Aorta (tissue), 5 donors: ENCODE measurements around the gene SATL1. TPM values are rescaled to one million over a fixed set of nuclear protein-coding genes. Genes with fewer than 3 reads are reported as not detected.
"Not testable (repeated sequence)": the region's sequence is repeated elsewhere in the genome, so short reads cannot be mapped to it uniquely, and the experiment has no call there.

Experiments
- ATAC-seq: fragments of 200-7000 bp; cut with Tn5 transposase; one replicate; pipeline ENCODE4 v1.9.1; 2022; ENCODE audit warnings: moderate library complexity; ENCODE audit not compliant: low FRiP score
- DNase-seq, 2 donors: peaks; one replicate each; pipeline ENCODE4 v3.0.0-alpha.2; 2020
- H3K27ac ChIP-seq, 2 donors: one replicate each; pipeline ENCODE4 v1.5.1; 2013; ENCODE audit warnings: low read length in 2 of 2, mild to moderate bottlenecking in 2 of 2, moderate library complexity in 2 of 2, control low read depth in 1 of 2, inconsistent platforms in 1 of 2, low read depth in 1 of 2
- H3K27me3 ChIP-seq, 2 donors: one replicate each; pipeline ENCODE4 v1.6.1; 2013; ENCODE audit warnings: control low read depth in 1 of 2, low read length in 1 of 2, mild to moderate bottlenecking in 1 of 2, moderate library complexity in 1 of 2; ENCODE audit not compliant: insufficient read depth in 2 of 2, control insufficient read depth in 1 of 2
- H3K36me3 ChIP-seq, 2 donors: one replicate each; pipeline ENCODE4 v1.6.1; 2013; ENCODE audit warnings: control low read depth in 1 of 2, low read length in 1 of 2, mild to moderate bottlenecking in 1 of 2; ENCODE audit not compliant: insufficient read depth in 2 of 2, control insufficient read depth in 1 of 2
- H3K4me1 ChIP-seq, 2 donors: one replicate each; pipeline ENCODE4 v1.6.1; 2013; ENCODE audit warnings: low read length in 2 of 2, control low read depth in 1 of 2, mild to moderate bottlenecking in 1 of 2, moderate library complexity in 1 of 2; ENCODE audit not compliant: insufficient read depth in 2 of 2, control insufficient read depth in 1 of 2
- H3K4me3 ChIP-seq, 2 donors: one replicate each; pipeline ENCODE4 v1.5.1; 2013; ENCODE audit warnings: low read length in 2 of 2, control low read depth in 1 of 2, mild to moderate bottlenecking in 1 of 2
- H3K9me3 ChIP-seq: one replicate; pipeline ENCODE4 v1.6.1; 2013; ENCODE audit warnings: mild to moderate bottlenecking, low read length; ENCODE audit not compliant: control insufficient read depth
- WGBS, 2 donors: extraction: QIAGEN DNeasy Blood & Tissue Kit; methylation state at CpG; one replicate each; pipeline ENCODE4 v1.1.7; 2013; 5-methylcytosine and 5-hydroxymethylcytosine counted together
- intact Hi-C, 2 donors: fragments of 100-400 bp; cut with DNase I; formaldehyde crosslinking; loops; one replicate each; pipeline versions ENCODE4 v1.14.2 to v1.15.0; 2022
- polyA plus RNA-seq, 2 donors: library from polyadenylated mRNA; stranded (reverse); fragments of 200-250 nt; gene quantifications; one replicate each; pipeline ENCODE4 v1.2.3, GENCODE V29; 2013
- total RNA-seq, 2 donors: library from RNA; stranded (reverse); fragmentation: NEBNext Ultra II Directional; extraction: Animal tissue kit (Norgen Biotek cat#: 25700); gene quantifications; one replicate each; pipeline ENCODE4 v1.2.1, GENCODE V29; 2021
- donor health status: healthy with polysubstance abuse.
- donor health status: Bipolar disorder and iron deficiency.
- donor health status: DM: no; HTN: no; CAD: no.
- donor health status: DM: no; HTN: no; CAD: no.
- donor health status: DM: yes; HTN: yes; CAD: no.

The SATL1 gene
- total and polyA plus RNA-seq, 4 donors: not detected

DNA sequence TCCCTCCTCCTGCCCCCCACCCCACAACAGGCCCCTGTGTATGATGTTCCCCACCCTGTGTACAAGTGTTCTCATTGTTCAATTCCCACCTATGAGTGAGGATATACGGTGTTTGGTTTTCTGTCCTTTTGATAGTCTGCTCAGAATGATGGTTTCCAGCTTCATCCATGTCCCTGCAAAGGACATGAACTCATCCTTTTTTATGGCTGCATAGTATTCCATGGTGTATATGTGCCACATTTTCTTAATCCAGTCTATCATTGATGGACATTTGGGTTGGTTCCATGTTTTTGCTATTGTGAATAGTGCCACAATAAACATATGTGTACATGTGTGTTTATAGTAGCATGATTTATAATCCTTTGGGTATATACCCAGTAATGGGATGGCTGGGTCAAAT, 166.3 kb downstream of the SATL1 start:
- H3K4me1 ChIP-seq, DNase-seq, H3K9me3 ChIP-seq, H3K27me3 ChIP-seq, H3K4me3 ChIP-seq, H3K36me3 ChIP-seq, ATAC-seq, H3K27ac ChIP-seq, intact Hi-C loops: not testable (repeated sequence)
- 89 to 100% methylated on average over 1 of the region's 1 CpG for WGBS, 2 donors

GRCh38 chrX:85065512-85066198, 177.9 kb downstream of the SATL1 start:
- ATAC-seq (no peak), DNase-seq (no peak)
- intact Hi-C loops: no loop called here
- 48 to 72% methylated on average over 4 of the region's 4 CpGs for WGBS, 2 donors
- Histone ChIP-seq H3K27me3 (no peaks in the 10 kb centered on the region), H3K9me3 (no peaks in the 10 kb centered on the region), H3K36me3 (no peaks in the 10 kb centered on the region), H3K27ac (no peak overlapping the region), H3K4me1 (no peaks in the 10 kb centered on the region), H3K4me3 (no peak overlapping the region)

- Histone ChIP-seq H3K9me3 (no peaks in the 10 kb centered on the region), H3K4me3 (no peak overlapping the region), H3K36me3 (no peaks in the 10 kb centered on the region), H3K4me1 (peaks cover 0 to 3% of the 10 kb centered on the region in 2 donors), H3K27me3 (no peaks in the 10 kb centered on the region), H3K27ac (no peak overlapping the region)
- peak; percentile 67 for ATAC-seq
- WGBS, 2 donors: 8 to 13% methylated on average over 2 of the region's 2 CpGs
- intact Hi-C loops: no loop called here
- no peak for DNase-seq
Observed at GRCh38 chrX:85052636-85053343, 190.8 kb downstream of the SATL1 start.

DNA sequence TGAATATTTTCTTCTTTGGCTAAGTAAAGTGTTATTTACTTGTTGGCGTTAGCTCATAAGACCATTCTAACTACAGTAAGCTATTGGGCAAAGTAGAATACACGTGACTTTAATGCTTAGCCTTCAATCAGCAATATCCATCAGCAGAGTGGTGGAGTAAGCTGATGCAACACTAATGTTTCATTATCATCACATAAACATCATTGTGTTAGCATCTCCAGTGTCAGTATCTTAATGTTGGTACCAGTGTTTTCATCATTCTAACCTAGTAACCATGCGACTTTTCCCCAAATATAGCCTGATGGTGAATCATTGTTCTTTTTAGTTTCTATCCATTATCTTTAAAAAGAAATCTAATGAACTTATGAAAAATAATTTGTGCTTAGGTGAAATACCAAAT, 191.4 kb downstream of the SATL1 start:
- Histone ChIP-seq H3K27me3 (no peaks in the 10 kb centered on the region), H3K4me3 (no peak overlapping the region), H3K27ac (peak overlapping the region in 1 of 2 donors; percentile 43), H3K9me3 (no peaks in the 10 kb centered on the region), H3K4me1 (peaks cover 0 to 3% of the 10 kb centered on the region in 2 donors), H3K36me3 (no peaks in the 10 kb centered on the region)
- DNase-seq: no peak
- intact Hi-C loops: no loop called here
- ATAC-seq: no peak
- WGBS, 2 donors: 29 to 32% methylated on average over 3 of the region's 3 CpGs

DNA sequence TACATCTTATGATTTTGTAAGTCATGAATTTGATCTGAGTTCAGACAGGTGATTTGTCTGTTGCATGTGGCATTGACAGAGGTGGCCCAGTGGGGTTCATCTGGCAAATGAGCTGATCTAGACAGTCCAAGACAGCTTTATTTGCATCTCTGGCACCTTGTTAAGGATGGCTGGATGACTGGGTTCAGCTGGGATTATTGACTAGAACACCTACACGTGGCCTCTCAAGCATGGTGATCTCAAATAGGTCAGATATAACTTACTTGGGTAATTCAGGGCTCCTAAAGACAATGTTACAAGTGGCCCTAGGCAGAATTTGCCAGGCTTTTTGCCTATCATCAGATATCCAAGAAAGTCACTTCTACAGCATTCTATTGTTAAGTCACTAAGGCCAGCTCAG, 192.0 kb downstream of the SATL1 start:
- Histone ChIP-seq H3K4me1 (peaks cover 0 to 3% of the 10 kb centered on the region in 2 donors), H3K27me3 (no peaks in the 10 kb centered on the region), H3K4me3 (no peak overlapping the region), H3K36me3 (no peaks in the 10 kb centered on the region), H3K9me3 (no peaks in the 10 kb centered on the region), H3K27ac (peak overlapping the region; percentile 43 to 57)
- intact Hi-C loops: no loop called here
- ATAC-seq: peak; percentile 50
- WGBS, 2 donors: 74 to 96% methylated on average over 1 of the region's 1 CpG
- no peak for DNase-seq

Other genes starting within 250 kb of the SATL1 start
- 10 to 100 TPM; 25.7 to 39.1 TPM for gene APOOL, start 239.9 kb downstream of the SATL1 start, total RNA-seq
- 10 to 100 TPM in 1 of 2 donors, 1 to 10 TPM in 1; 4.6 to 10.3 TPM for gene APOOL, start 239.9 kb downstream of the SATL1 start, polyA plus RNA-seq
- gene ZNF711, start 212 bp upstream of the SATL1 start, total RNA-seq: 1 to 10 TPM; 3.6 to 5.2 TPM
- 1 to 10 TPM; 1.0 to 6.8 TPM for gene ZNF711, start 212 bp upstream of the SATL1 start, polyA plus RNA-seq
- gene POF1B, start 135.9 kb upstream of the SATL1 start, total RNA-seq: under 1 TPM; 0.23 to 0.33 TPM
- 1 to 10 TPM in 1 of 2 donors, under 1 TPM in 1; 0.46 to 8.6 TPM for gene POF1B, start 135.9 kb upstream of the SATL1 start, polyA plus RNA-seq